Chondrocyte (in vitro differentiated cells): Measurements from ENCODE around the gene ACBD3. TPM values are rescaled to one million over a fixed set of nuclear protein-coding genes. Genes with fewer than 3 reads are reported as not detected.

Experiments used
- DNase-seq: peaks from one replicate; pipeline ENCODE4 v3.0.0; 2021; ENCODE audit warnings: mixed read lengths, low spot score
- H3K27ac Mint-ChIP-seq: one replicate; pipeline ENCODE4 v1.8.0; 2021; ENCODE audit warnings: mild to moderate bottlenecking, moderate library complexity, mixed read lengths; ENCODE audit not compliant: unreplicated experiment
- H3K27me3 Mint-ChIP-seq: 2 replicates; pipeline ENCODE4 v1.8.0; 2021; ENCODE audit warnings: low read depth, mixed read lengths
- H3K36me3 Mint-ChIP-seq: 2 replicates; pipeline ENCODE4 v1.8.0; 2021; ENCODE audit warnings: low read depth, mixed read lengths
- H3K4me1 Mint-ChIP-seq: 2 replicates; pipeline ENCODE4 v1.8.0; 2021; ENCODE audit warnings: low read depth, mild to moderate bottlenecking, mixed read lengths
- H3K4me3 Mint-ChIP-seq: one replicate; pipeline ENCODE4 v1.8.0; 2021; ENCODE audit warnings: mild to moderate bottlenecking, moderate library complexity, mixed read lengths; ENCODE audit not compliant: unreplicated experiment
- H3K9me3 Mint-ChIP-seq: 2 replicates; pipeline ENCODE4 v1.8.0; 2021; ENCODE audit warnings: low read depth, mixed read lengths
- CTCF ChIP-seq: fragments of 200-600 bp; sonication (generic); IDR thresholded peaks from 2 replicates; pipeline ENCODE4 v1.5.0; 2021; ENCODE audit warnings: antibody characterized with exemption, mild to moderate bottlenecking, moderate library complexity
- total RNA-seq: library from RNA; stranded (reverse); gene quantifications from 3 replicates; pipeline ENCODE4 v1.2.1, GENCODE V29; 2021

The ACBD3 gene
- total RNA-seq, 1 donor from 2014 or later, result 67.0 TPM

- no peaks in the 10 kb centered on the region for H3K36me3 Mint-ChIP-seq
- H3K4me1 Mint-ChIP-seq, result peaks cover 2% of the 10 kb centered on the region
- TF ChIP-seq CTCF, result no peak
- no peak overlapping the region for H3K4me3 Mint-ChIP-seq
- DNase-seq, result no peak
- no peak overlapping the region for H3K27ac Mint-ChIP-seq
- H3K9me3 Mint-ChIP-seq, result peaks cover 4% of the 10 kb centered on the region
- no peaks in the 10 kb centered on the region for H3K27me3 Mint-ChIP-seq
Observed at GRCh38 chr1:226135059-226135651, 51.4 kb downstream of the ACBD3 start.

GRCh38 chr1:226134170-226135058 lies 52.1 kb downstream of the ACBD3 start:
- H3K4me3 Mint-ChIP-seq, result no peak overlapping the region
- DNase-seq, result no peak

GRCh38 chr1:226133504-226134123 lies 52.9 kb downstream of the ACBD3 start:
- no peak for DNase-seq
- Mint-ChIP-seq H3K4me1 (peaks cover 5% of the 10 kb centered on the region), H3K27me3 (no peaks in the 10 kb centered on the region), H3K27ac (peak overlapping the region; percentile 35), H3K36me3 (no peaks in the 10 kb centered on the region), H3K9me3 (peaks cover 4% of the 10 kb centered on the region), H3K4me3 (no peak overlapping the region)
- TF ChIP-seq CTCF, result no peak

More at GRCh38 chr1:226134170-226135058, 52.1 kb downstream of the ACBD3 start:
- H3K36me3 Mint-ChIP-seq, result no peaks in the 10 kb centered on the region
- H3K9me3 Mint-ChIP-seq, result peaks cover 4% of the 10 kb centered on the region
- peaks cover 2% of the 10 kb centered on the region for H3K4me1 Mint-ChIP-seq
- no peak for TF ChIP-seq CTCF
- no peak overlapping the region for H3K27ac Mint-ChIP-seq
- H3K27me3 Mint-ChIP-seq, result no peaks in the 10 kb centered on the region

- Mint-ChIP-seq H3K4me1 (peaks cover 9% of the 10 kb centered on the region), H3K4me3 (no peak overlapping the region), H3K9me3 (peaks cover 4% of the 10 kb centered on the region), H3K27me3 (no peaks in the 10 kb centered on the region), H3K27ac (peak overlapping the region; percentile 35), H3K36me3 (no peaks in the 10 kb centered on the region)
- DNase-seq, result peak; percentile 66
- TF ChIP-seq CTCF, result no peak
Observed at GRCh38 chr1:226132728-226133503, 53.6 kb downstream of the ACBD3 start.
